ENCODE results near the gene TADA2B.

The TADA2B gene

DNA sequence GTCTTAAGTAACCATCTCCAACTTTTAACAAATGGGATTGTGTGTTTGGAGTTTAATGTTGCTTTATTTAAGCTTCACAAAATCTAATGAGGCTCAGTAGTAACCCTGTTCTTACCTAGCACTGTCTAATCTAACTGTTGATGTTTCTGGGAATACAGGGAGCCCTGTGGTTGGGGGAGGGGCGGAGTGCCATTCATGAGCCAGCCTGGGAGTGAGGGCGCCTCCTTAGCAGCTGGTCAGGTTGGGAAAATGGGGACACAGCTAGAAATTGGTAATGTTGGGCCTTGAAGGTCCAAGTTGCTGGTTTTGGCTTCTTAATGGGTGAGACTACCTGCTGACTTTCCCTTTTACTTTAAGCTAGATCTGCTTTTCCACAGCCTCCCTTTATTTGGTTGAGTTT, 22.9 kb upstream of the TADA2B start:
- Histone ChIP-seq H3K79me1 (ENCODE audit: low read length) (no peaks in the 10 kb centered on the region), H2BK120ac (ENCODE audit: low read depth, low read length) (no peak overlapping the region), H3K27me3 (ENCODE audit: insufficient read depth, low read length, poor library complexity) (no peaks in the 10 kb centered on the region), H2BK5ac (ENCODE audit: low read length) (no peak overlapping the region), H4K5ac (ENCODE audit: low read length) (no peak overlapping the region), H3K9ac (ENCODE audit: low read length) (no peak overlapping the region), H3K79me2 (ENCODE audit: control insufficient read depth, insufficient read depth, low read length) (no peaks in the 10 kb centered on the region), H3K4me3 (ENCODE audit: low read length) (no peak overlapping the region), H2AK5ac (ENCODE audit: low read length) (no peak overlapping the region), H2BK15ac (replicated peaks; ENCODE audit: low read depth) (no peak overlapping the region), H3K4me2 (ENCODE audit: low read length) (no peak overlapping the region), H3K36me3 (ENCODE audit: control insufficient read depth, insufficient read depth, low read length) (peaks cover 5% of the 10 kb centered on the region), H3K27ac (ENCODE audit: low read depth, low read length) (no peak overlapping the region), H3K18ac (ENCODE audit: low read length) (no peak overlapping the region), H3K23ac (ENCODE audit: low read length) (no peak overlapping the region), H3K4ac (ENCODE audit: low read depth, low read length) (no peak overlapping the region), H4K8ac (ENCODE audit: low read depth, low read length) (no peak overlapping the region), H3K56ac (ENCODE audit: low read length) (no peak overlapping the region), H3K4me1 (ENCODE audit: control insufficient read depth, low read depth, low read length) (no peaks in the 10 kb centered on the region)
- DNase-seq = no peak
- no CpG with 5 or more reads among the region's 2 CpGs for WGBS (ENCODE audit: extremely low coverage, insufficient coverage, low lambda C conversion rate)

DNA sequence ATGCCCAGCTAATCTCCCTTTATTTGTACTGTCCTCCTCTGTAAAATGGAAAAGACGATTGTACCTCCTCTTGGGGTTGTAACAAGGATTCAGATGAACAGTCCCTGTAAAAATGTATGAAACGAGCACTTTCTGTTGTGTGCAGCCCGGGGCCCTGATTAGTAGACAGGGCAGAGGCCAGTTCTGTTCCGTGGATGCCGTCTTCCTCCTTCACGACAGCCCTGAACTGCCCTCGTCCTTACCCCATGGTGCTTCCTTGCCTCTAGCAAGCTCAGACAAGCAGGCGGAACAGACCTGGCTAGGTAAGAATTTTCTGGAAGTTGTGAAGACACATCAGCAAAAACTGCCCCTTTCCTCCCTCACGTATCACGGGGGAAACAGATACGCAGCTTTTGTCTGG, 22.3 kb upstream of the TADA2B start:
- Histone ChIP-seq H3K27me3 (ENCODE audit: insufficient read depth, low read length, poor library complexity) (no peaks in the 10 kb centered on the region), H3K4me3 (ENCODE audit: low read length) (no peak overlapping the region), H3K23ac (ENCODE audit: low read length) (no peak overlapping the region), H3K27ac (ENCODE audit: low read depth, low read length) (no peak overlapping the region), H3K18ac (ENCODE audit: low read length) (no peak overlapping the region), H3K79me2 (ENCODE audit: control insufficient read depth, insufficient read depth, low read length) (no peaks in the 10 kb centered on the region), H3K56ac (ENCODE audit: low read length) (no peak overlapping the region), H4K5ac (ENCODE audit: low read length) (no peak overlapping the region), H3K4me2 (ENCODE audit: low read length) (no peak overlapping the region), H2BK15ac (replicated peaks; ENCODE audit: low read depth) (no peak overlapping the region), H3K36me3 (ENCODE audit: control insufficient read depth, insufficient read depth, low read length) (peaks cover 4% of the 10 kb centered on the region), H2BK120ac (ENCODE audit: low read depth, low read length) (no peak overlapping the region), H3K9ac (ENCODE audit: low read length) (no peak overlapping the region), H4K8ac (ENCODE audit: low read depth, low read length) (no peak overlapping the region), H3K4me1 (ENCODE audit: control insufficient read depth, low read depth, low read length) (no peaks in the 10 kb centered on the region), H3K4ac (ENCODE audit: low read depth, low read length) (no peak overlapping the region), H2AK5ac (ENCODE audit: low read length) (no peak overlapping the region), H3K79me1 (ENCODE audit: low read length) (no peaks in the 10 kb centered on the region), H2BK5ac (ENCODE audit: low read length) (no peak overlapping the region)
- no peak for DNase-seq
- no CpG with 5 or more reads among the region's 11 CpGs for WGBS (ENCODE audit: extremely low coverage, insufficient coverage, low lambda C conversion rate)

DNA sequence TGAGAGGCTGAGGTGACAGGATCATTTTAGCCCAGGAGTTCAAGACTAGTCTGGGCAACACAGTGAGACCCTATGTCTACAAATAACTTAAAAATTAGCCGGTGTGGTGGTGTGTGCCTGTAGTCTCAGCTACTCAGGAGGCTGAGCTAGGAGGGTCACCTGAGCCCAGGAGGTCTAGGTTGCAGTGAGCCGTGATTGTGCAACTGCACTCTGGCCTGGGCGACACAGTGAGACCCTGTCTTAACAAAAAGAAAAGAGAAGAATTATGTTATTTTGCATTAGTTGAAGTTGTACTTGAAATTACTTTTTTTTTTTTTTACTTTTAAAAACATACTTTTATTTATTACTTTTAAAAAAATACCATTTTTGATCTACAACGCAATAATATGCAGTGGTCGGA, 21.8 kb upstream of the TADA2B start:
- Histone ChIP-seq H4K8ac (ENCODE audit: low read depth, low read length) (no peak overlapping the region), H3K27ac (ENCODE audit: low read depth, low read length) (no peak overlapping the region), H3K23ac (ENCODE audit: low read length) (no peak overlapping the region), H3K4me3 (ENCODE audit: low read length) (no peak overlapping the region), H3K4me2 (ENCODE audit: low read length) (no peak overlapping the region), H2BK120ac (ENCODE audit: low read depth, low read length) (no peak overlapping the region), H3K4me1 (ENCODE audit: control insufficient read depth, low read depth, low read length) (no peaks in the 10 kb centered on the region), H3K9ac (ENCODE audit: low read length) (no peak overlapping the region), H3K18ac (ENCODE audit: low read length) (no peak overlapping the region), H3K79me2 (ENCODE audit: control insufficient read depth, insufficient read depth, low read length) (no peaks in the 10 kb centered on the region), H3K56ac (ENCODE audit: low read length) (no peak overlapping the region), H2AK5ac (ENCODE audit: low read length) (no peak overlapping the region), H4K5ac (ENCODE audit: low read length) (no peak overlapping the region), H3K36me3 (ENCODE audit: control insufficient read depth, insufficient read depth, low read length) (peaks cover 4% of the 10 kb centered on the region), H3K79me1 (ENCODE audit: low read length) (no peaks in the 10 kb centered on the region), H3K4ac (ENCODE audit: low read depth, low read length) (no peak overlapping the region), H2BK5ac (ENCODE audit: low read length) (no peak overlapping the region), H2BK15ac (replicated peaks; ENCODE audit: low read depth) (no peak overlapping the region), H3K27me3 (ENCODE audit: insufficient read depth, low read length, poor library complexity) (no peaks in the 10 kb centered on the region)
- no peak for DNase-seq
- no CpG with 5 or more reads among the region's 5 CpGs for WGBS (ENCODE audit: extremely low coverage, insufficient coverage, low lambda C conversion rate)

DNA sequence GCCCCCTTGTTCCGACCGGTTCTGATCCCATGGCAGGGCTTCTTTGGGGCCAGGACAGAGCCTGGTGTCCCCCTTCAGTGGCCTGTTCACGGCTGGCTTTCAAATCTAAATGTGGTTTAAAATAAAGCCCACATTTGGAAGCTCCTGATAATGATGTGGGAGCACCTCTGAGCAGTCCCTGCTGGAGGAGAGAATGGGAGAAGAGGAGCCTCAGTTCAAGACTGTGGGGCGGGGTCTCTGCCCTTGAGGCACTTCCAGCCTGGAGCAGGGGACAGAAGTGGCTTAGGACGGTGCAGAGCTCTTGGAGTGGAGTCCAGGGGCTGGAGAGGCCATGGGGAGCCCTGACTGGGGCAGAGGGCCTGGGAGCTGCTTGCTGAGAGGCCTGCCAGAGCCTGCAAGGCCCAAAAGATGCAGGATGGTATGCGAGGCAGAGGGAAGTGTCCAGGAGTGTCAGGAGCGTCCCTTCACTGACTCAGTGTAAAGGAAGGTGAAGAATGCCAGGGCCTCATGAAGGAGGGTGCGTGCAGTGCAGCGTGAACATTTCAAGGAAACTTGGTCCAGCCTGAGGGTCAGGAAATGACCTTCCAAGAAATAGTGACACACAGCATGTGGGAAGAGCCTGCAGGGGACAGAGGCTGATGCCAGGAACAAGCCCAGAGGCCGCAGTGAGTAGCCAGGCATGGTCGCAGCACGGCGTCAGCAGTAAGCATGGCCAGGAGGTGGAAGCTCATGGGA, 21.1 kb upstream of the TADA2B start:
- Histone ChIP-seq H2BK15ac (replicated peaks; ENCODE audit: low read depth) (no peak overlapping the region), H3K27me3 (ENCODE audit: insufficient read depth, low read length, poor library complexity) (no peaks in the 10 kb centered on the region), H3K27ac (ENCODE audit: low read depth, low read length) (no peak overlapping the region), H3K79me2 (ENCODE audit: control insufficient read depth, insufficient read depth, low read length) (no peaks in the 10 kb centered on the region), H3K4me3 (ENCODE audit: low read length) (no peak overlapping the region), H4K5ac (ENCODE audit: low read length) (no peak overlapping the region), H2BK120ac (ENCODE audit: low read depth, low read length) (no peak overlapping the region), H3K4ac (ENCODE audit: low read depth, low read length) (no peak overlapping the region), H3K4me1 (ENCODE audit: control insufficient read depth, low read depth, low read length) (no peaks in the 10 kb centered on the region), H2AK5ac (ENCODE audit: low read length) (no peak overlapping the region), H2BK5ac (ENCODE audit: low read length) (no peak overlapping the region), H3K23ac (ENCODE audit: low read length) (no peak overlapping the region), H3K4me2 (ENCODE audit: low read length) (no peak overlapping the region), H3K79me1 (ENCODE audit: low read length) (no peaks in the 10 kb centered on the region), H4K8ac (ENCODE audit: low read depth, low read length) (no peak overlapping the region), H3K18ac (ENCODE audit: low read length) (no peak overlapping the region), H3K9ac (ENCODE audit: low read length) (no peak overlapping the region), H3K36me3 (ENCODE audit: control insufficient read depth, insufficient read depth, low read length) (peaks cover 3% of the 10 kb centered on the region), H3K56ac (ENCODE audit: low read length) (no peak overlapping the region)
- WGBS (ENCODE audit: extremely low coverage, insufficient coverage, low lambda C conversion rate) = no CpG with 5 or more reads among the region's 13 CpGs
- DNase-seq = no peak

DNA sequence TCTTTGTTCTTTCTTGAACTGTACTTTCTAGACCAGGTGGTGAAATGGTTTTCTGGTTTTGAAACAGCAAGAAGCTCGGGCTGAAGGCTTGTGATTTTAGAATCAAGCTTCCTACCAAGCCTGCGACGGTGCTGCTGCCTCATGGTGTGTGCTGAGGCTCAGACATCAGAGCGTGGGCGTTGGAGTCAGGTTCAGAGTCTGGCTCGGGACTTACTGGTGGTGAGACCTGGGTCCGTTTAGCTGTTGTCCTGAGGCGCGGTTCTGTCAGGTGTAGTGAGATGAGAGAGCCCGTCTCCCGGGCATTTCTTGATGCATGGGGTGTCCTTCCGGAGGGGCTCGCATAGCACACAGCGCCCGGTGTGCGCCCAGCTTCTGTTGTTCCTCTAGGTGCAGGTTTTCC, 19.7 kb upstream of the TADA2B start:
- no peak overlapping the region for H3K4ac ChIP-seq (ENCODE audit: low read depth, low read length)
- no peaks in the 10 kb centered on the region for H3K4me1 ChIP-seq (ENCODE audit: control insufficient read depth, low read depth, low read length)
- H3K27me3 ChIP-seq (ENCODE audit: insufficient read depth, low read length, poor library complexity) = no peaks in the 10 kb centered on the region
- H2BK5ac ChIP-seq (ENCODE audit: low read length) = no peak overlapping the region
- no peak overlapping the region for H2BK120ac ChIP-seq (ENCODE audit: low read depth, low read length)
- peaks cover 1% of the 10 kb centered on the region for H3K36me3 ChIP-seq (ENCODE audit: control insufficient read depth, insufficient read depth, low read length)
- H3K4me2 ChIP-seq (ENCODE audit: low read length) = no peak overlapping the region
- no peak overlapping the region for H3K27ac ChIP-seq (ENCODE audit: low read depth, low read length)
- no peak overlapping the region for H4K8ac ChIP-seq (ENCODE audit: low read depth, low read length)
- no peak for DNase-seq
- H3K9ac ChIP-seq (ENCODE audit: low read length) = no peak overlapping the region
- no peak overlapping the region for H3K56ac ChIP-seq (ENCODE audit: low read length)
- no peak overlapping the region for H3K23ac ChIP-seq (ENCODE audit: low read length)
- H2BK15ac ChIP-seq (replicated peaks; ENCODE audit: low read depth) = no peak overlapping the region
- no peaks in the 10 kb centered on the region for H3K79me2 ChIP-seq (ENCODE audit: control insufficient read depth, insufficient read depth, low read length)
- H3K4me3 ChIP-seq (ENCODE audit: low read length) = no peak overlapping the region
- no CpG with 5 or more reads among the region's 16 CpGs for WGBS (ENCODE audit: extremely low coverage, insufficient coverage, low lambda C conversion rate)
- H3K79me1 ChIP-seq (ENCODE audit: low read length) = no peaks in the 10 kb centered on the region
- no peak overlapping the region for H3K18ac ChIP-seq (ENCODE audit: low read length)
- no peak overlapping the region for H2AK5ac ChIP-seq (ENCODE audit: low read length)
- H4K5ac ChIP-seq (ENCODE audit: low read length) = no peak overlapping the region

DNA sequence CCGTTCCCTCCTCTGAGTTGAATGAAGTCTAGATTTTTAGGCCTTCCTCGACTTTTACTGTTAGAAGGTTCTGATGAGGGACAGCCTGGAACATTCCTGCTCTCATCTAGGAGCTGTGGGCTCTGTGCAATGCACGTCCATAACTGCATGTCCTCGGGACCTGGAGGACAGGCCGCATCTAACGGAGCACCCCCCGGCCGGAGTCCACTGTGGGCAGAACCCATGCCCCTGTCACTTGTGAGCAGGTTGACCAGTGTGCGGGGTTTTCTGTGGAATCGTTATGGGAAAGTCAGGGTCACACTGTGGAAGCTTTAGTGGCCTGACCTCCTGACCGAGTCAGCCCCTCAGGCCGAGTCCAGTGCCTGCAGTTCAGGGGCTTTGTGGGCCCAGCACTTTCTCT, 19.3 kb upstream of the TADA2B start:
- Histone ChIP-seq H3K23ac (ENCODE audit: low read length) (no peak overlapping the region), H3K9ac (ENCODE audit: low read length) (no peak overlapping the region), H3K4me2 (ENCODE audit: low read length) (no peak overlapping the region), H3K56ac (ENCODE audit: low read length) (no peak overlapping the region), H3K27me3 (ENCODE audit: insufficient read depth, low read length, poor library complexity) (no peaks in the 10 kb centered on the region), H4K5ac (ENCODE audit: low read length) (no peak overlapping the region), H3K79me1 (ENCODE audit: low read length) (no peaks in the 10 kb centered on the region), H2BK5ac (ENCODE audit: low read length) (no peak overlapping the region), H3K79me2 (ENCODE audit: control insufficient read depth, insufficient read depth, low read length) (no peaks in the 10 kb centered on the region), H3K36me3 (ENCODE audit: control insufficient read depth, insufficient read depth, low read length) (peaks cover 1% of the 10 kb centered on the region), H3K4me3 (ENCODE audit: low read length) (no peak overlapping the region), H4K8ac (ENCODE audit: low read depth, low read length) (no peak overlapping the region), H3K4me1 (ENCODE audit: control insufficient read depth, low read depth, low read length) (no peaks in the 10 kb centered on the region), H2BK120ac (ENCODE audit: low read depth, low read length) (no peak overlapping the region), H3K4ac (ENCODE audit: low read depth, low read length) (no peak overlapping the region), H3K27ac (ENCODE audit: low read depth, low read length) (no peak overlapping the region), H2AK5ac (ENCODE audit: low read length) (no peak overlapping the region), H3K18ac (ENCODE audit: low read length) (no peak overlapping the region), H2BK15ac (replicated peaks; ENCODE audit: low read depth) (no peak overlapping the region)
- no CpG with 5 or more reads among the region's 12 CpGs for WGBS (ENCODE audit: extremely low coverage, insufficient coverage, low lambda C conversion rate)
- no peak for DNase-seq
